Activated naive CD4-positive, alpha-beta T cell treated with anti-CD3 and anti-CD28 coated beads, Interleukin-2, amount 50 U/mL, for 24 hours (primary cell): Measurements from ENCODE around the gene SLC25A38.
"Not testable (repeated sequence)": the region's sequence is repeated elsewhere in the genome, so short reads cannot be mapped to it uniquely, and the experiment has no call there.

Experiments
- H3K27ac Mint-ChIP-seq: one replicate; pipeline ENCODE4 v1.8.0; 2021; ENCODE audit warnings: mild to moderate bottlenecking, mixed read lengths
- H3K27me3 Mint-ChIP-seq: one replicate; pipeline ENCODE4 v1.8.0; 2021; ENCODE audit warnings: mixed read lengths
- H3K36me3 Mint-ChIP-seq: one replicate; pipeline ENCODE4 v1.8.0; 2021; ENCODE audit warnings: mixed read lengths
- H3K4me1 Mint-ChIP-seq: one replicate; pipeline ENCODE4 v1.8.0; 2021; ENCODE audit warnings: mixed read lengths
- H3K4me3 Mint-ChIP-seq: one replicate; pipeline ENCODE4 v1.8.0; 2021; ENCODE audit warnings: mild to moderate bottlenecking, mixed read lengths
- H3K9me3 Mint-ChIP-seq: one replicate; pipeline ENCODE4 v1.8.0; 2021; ENCODE audit warnings: mixed read lengths

Gene SLC25A38

GRCh38 chr3:39412668-39413260, 29.6 kb downstream of the SLC25A38 start:
- Mint-ChIP-seq H3K27me3 (no peaks in the 10 kb centered on the region), H3K36me3 (peaks cover 37% of the 10 kb centered on the region), H3K27ac (peak overlapping the region; percentile 81), H3K4me3 (peak overlapping the region; percentile 62), H3K4me1 (peaks cover 45% of the 10 kb centered on the region), H3K9me3 (no peaks in the 10 kb centered on the region)

GRCh38 chr3:39413691-39414420, 30.7 kb downstream of the SLC25A38 start:
- H3K36me3 Mint-ChIP-seq = peaks cover 29% of the 10 kb centered on the region
- H3K4me3 Mint-ChIP-seq = peak overlapping the region; percentile 33
- H3K4me1 Mint-ChIP-seq = peaks cover 39% of the 10 kb centered on the region
- H3K9me3 Mint-ChIP-seq = no peaks in the 10 kb centered on the region
- H3K27me3 Mint-ChIP-seq = no peaks in the 10 kb centered on the region
- H3K27ac Mint-ChIP-seq = peak overlapping the region; percentile 81

GRCh38 chr3:39414421-39414907, 31.3 kb downstream of the SLC25A38 start:
- Mint-ChIP-seq H3K9me3 (no peaks in the 10 kb centered on the region), H3K36me3 (peaks cover 26% of the 10 kb centered on the region), H3K4me1 (peaks cover 34% of the 10 kb centered on the region), H3K27me3 (no peaks in the 10 kb centered on the region), H3K4me3 (no peak overlapping the region), H3K27ac (peak overlapping the region; percentile 81)

DNA sequence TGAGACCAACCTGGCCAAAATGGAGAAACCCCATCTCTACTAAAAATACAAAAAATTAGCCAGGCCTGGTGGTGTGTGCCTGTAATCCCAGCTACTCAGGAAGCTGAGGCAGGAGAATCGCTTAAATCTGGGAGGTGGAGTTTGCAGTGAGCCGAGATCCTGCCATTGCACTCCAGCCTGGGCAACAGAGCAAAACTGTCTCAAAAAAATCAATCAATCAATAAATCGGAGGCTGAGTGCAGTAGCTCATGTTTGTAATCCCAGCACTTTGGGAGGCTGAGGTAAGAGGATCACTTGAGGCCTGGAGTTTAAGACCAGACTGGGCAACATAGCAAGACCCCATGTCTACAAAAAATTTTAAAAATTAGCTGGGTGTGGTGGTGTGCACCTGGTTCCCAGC, 32.1 kb downstream of the SLC25A38 start:
- peaks cover 20% of the 10 kb centered on the region for H3K36me3 Mint-ChIP-seq
- H3K4me1 Mint-ChIP-seq = peaks cover 27% of the 10 kb centered on the region
- H3K27me3 Mint-ChIP-seq, H3K4me3 Mint-ChIP-seq, H3K9me3 Mint-ChIP-seq: not testable (repeated sequence)
- peak overlapping the region; percentile 81 for H3K27ac Mint-ChIP-seq

DNA sequence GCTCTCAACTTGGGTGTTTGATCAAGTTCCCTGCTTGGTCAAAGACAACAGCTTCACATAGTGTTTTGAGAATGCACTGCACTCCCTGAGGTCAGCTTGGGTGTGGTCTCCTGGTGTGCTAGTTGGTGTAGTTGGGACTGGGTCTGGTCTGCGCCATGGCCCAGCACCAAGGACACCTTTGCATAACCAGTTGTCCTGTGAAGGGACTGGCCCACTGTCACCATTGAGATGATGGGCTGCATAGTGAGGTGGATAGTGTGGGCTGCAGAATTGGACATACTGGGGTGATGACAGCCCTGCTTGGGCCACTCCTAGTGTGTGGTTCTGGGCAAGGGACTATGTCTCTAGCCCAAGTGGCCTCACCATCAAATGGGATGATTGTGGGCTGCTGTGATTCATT, 32.8 kb downstream of the SLC25A38 start:
- H3K9me3 Mint-ChIP-seq = no peaks in the 10 kb centered on the region
- H3K4me1 Mint-ChIP-seq = peaks cover 24% of the 10 kb centered on the region
- H3K27me3 Mint-ChIP-seq = no peaks in the 10 kb centered on the region
- H3K4me3 Mint-ChIP-seq = peak overlapping the region; percentile 2
- peaks cover 23% of the 10 kb centered on the region for H3K36me3 Mint-ChIP-seq
- peak overlapping the region; percentile 71 for H3K27ac Mint-ChIP-seq

DNA sequence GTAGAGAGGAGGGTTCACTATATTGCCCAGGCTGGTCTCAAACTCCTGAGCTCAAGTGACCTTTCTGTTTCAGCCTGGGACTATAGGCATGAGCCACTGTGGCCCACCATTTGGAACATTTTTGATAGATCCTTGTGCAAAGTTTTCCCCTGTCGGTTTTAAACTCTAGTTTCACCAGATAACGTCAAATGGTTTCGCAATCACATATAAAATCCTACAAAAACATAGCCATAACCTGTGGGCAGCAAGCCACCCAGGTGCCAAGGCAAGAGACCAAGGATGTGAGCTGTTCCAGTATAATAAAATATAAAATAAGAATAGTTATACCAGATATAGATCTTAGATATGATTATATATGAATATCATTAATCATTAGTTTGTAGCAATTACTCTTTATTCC, 33.8 kb downstream of the SLC25A38 start:
- not testable (repeated sequence) for H3K27me3 Mint-ChIP-seq, H3K9me3 Mint-ChIP-seq, H3K27ac Mint-ChIP-seq, H3K4me3 Mint-ChIP-seq
- Mint-ChIP-seq H3K36me3 (peaks cover 21% of the 10 kb centered on the region), H3K4me1 (peaks cover 14% of the 10 kb centered on the region)

DNA sequence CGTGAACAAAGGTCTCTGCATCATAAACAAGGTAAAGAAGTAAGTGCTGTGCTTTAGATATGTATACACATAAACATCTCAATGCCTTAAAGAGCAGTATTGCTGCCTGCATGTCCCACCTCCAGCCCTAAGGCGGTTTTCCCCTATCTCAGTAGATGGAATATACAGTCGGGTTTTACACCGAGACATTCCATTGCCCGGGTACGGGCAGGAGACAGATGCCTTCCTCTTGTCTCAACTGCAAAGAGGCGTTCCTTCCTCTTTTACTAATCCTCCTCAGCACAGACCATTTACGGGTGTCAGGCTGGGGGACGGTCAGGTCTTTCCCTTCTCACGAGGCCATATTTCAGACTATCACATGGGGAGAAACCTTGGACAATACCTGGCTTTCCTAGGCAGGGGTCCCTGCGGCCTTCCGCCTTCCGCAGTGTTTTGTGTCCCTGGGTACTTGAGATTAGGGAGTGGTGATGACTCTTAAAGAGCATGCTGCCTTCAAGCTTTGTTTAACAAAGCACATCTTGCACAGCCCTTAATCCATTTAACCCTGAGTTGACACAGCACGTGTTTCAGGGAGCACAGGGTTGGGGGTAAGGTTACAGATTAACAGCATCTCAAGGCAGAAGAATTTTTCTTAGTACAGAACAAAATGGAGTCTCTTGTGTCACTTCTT, 35.5 kb downstream of the SLC25A38 start:
- not testable (repeated sequence) for H3K4me1 Mint-ChIP-seq, H3K27ac Mint-ChIP-seq, H3K9me3 Mint-ChIP-seq, H3K4me3 Mint-ChIP-seq, H3K27me3 Mint-ChIP-seq
- H3K36me3 Mint-ChIP-seq = peaks cover 14% of the 10 kb centered on the region

- no peak overlapping the region for H3K27ac Mint-ChIP-seq
- no peak overlapping the region for H3K4me3 Mint-ChIP-seq
- no peaks in the 10 kb centered on the region for H3K27me3 Mint-ChIP-seq
- H3K4me1 Mint-ChIP-seq = peaks cover 5% of the 10 kb centered on the region
- H3K9me3 Mint-ChIP-seq = no peaks in the 10 kb centered on the region
- H3K36me3 Mint-ChIP-seq = peaks cover 13% of the 10 kb centered on the region
These were observed 36.7 kb downstream of the SLC25A38 start for GRCh38 chr3:39419742-39420315.

DNA sequence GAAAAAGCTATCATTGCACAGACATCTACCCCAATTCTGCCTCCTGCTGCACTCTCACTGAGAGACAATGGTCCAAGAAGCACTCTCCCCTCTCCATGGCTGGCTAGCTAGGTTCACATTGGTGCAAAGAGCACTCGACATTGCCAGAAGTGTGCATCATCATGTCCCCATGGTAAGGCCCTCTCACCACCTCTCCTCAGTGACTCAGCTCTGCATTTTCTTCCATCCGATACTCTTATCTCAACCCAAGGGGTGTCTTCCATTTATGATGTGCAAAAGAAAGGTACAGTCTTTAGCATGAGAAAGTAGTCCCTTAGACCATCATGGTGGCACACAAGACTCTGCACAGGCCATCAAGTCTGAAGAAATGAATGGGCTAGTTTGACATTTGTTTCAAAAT, 37.4 kb downstream of the SLC25A38 start:
- peaks cover 5% of the 10 kb centered on the region for H3K4me1 Mint-ChIP-seq
- H3K36me3 Mint-ChIP-seq = peaks cover 13% of the 10 kb centered on the region
- no peak overlapping the region for H3K27ac Mint-ChIP-seq
- H3K4me3 Mint-ChIP-seq = no peak overlapping the region
- no peaks in the 10 kb centered on the region for H3K9me3 Mint-ChIP-seq
- H3K27me3 Mint-ChIP-seq = no peaks in the 10 kb centered on the region

DNA sequence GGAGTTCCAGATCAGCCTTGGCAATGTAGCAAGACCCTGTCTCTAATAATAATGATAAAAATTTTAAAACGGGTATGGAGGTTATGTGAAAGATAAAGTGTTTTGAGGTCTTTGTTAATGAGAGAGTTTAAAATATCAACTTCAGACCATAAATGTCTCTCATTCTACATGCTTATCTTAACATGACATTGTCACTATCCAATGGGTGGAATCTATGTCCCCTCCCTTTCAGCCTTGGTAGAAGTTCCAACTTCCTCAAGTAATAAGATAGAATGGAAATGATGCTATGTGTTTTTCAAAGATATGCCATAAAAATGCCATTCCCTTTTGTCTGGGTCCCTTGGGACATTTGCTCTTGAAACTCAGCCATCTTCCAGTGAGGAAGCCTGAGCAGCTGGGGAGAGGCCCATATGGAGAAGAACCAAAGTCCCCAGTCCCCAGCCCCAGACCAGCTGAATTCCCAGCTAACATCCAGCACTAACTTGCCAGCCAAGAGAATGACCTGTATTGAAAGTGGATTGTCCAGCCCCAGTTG, 40.3 kb downstream of the SLC25A38 start:
- no peaks in the 10 kb centered on the region for H3K27me3 Mint-ChIP-seq
- no peaks in the 10 kb centered on the region for H3K9me3 Mint-ChIP-seq
- no peak overlapping the region for H3K27ac Mint-ChIP-seq
- no peaks in the 10 kb centered on the region for H3K4me1 Mint-ChIP-seq
- peaks cover 16% of the 10 kb centered on the region for H3K36me3 Mint-ChIP-seq
- no peak overlapping the region for H3K4me3 Mint-ChIP-seq

DNA sequence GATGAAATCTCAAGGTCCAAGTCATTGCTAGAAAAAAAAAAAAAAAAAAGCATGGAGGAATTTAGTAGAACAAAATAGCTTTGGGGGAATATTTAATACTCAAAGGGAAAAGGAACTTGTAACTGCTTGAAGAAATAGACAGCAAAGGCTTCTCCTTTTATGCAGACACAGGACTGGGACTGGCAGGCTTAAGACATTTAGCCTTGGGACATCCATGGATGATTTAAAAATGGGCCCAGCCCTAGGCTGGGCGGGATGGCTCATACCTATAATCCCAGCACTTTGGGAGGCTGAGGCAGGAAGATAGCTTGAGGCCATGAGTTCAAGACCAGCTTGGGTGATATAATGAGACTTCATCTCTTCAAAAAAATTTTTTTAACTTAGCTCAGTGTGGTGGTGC, 43.1 kb downstream of the SLC25A38 start:
- no peak overlapping the region for H3K4me3 Mint-ChIP-seq
- peaks cover 9% of the 10 kb centered on the region for H3K36me3 Mint-ChIP-seq
- H3K4me1 Mint-ChIP-seq = no peaks in the 10 kb centered on the region
- H3K27me3 Mint-ChIP-seq = peaks cover 4% of the 10 kb centered on the region
- H3K27ac Mint-ChIP-seq = no peak overlapping the region
- no peaks in the 10 kb centered on the region for H3K9me3 Mint-ChIP-seq

- H3K36me3 Mint-ChIP-seq = peaks cover 4% of the 10 kb centered on the region
- no peak overlapping the region for H3K27ac Mint-ChIP-seq
- no peaks in the 10 kb centered on the region for H3K9me3 Mint-ChIP-seq
- H3K4me3 Mint-ChIP-seq = no peak overlapping the region
- no peaks in the 10 kb centered on the region for H3K4me1 Mint-ChIP-seq
- peaks cover 5% of the 10 kb centered on the region for H3K27me3 Mint-ChIP-seq
These were observed 44.3 kb downstream of the SLC25A38 start for GRCh38 chr3:39427506-39427905.

DNA sequence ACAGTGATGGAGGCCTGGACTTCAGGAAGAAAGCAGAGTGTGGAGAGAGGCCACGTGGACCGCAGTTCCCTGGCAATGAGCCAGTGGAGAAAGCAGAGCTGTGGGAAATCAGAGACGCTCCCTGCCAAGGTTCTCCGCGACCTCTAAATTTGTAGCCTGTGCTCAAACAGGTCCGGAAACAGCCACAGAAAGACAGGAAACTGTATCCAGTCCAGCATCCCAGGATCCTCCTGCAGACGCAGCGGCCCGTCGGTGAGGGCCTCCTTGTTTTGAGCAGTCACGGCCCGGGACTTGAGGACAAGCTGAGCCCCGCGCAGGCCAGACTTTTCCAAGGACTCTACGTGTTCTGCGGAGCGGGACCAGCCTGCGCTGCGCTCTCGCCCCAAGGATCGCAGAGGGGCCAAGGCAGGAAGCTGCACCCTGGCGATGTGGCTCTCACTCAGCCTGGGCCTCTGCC, 45.6 kb downstream of the SLC25A38 start:
- peaks cover 5% of the 10 kb centered on the region for H3K27me3 Mint-ChIP-seq
- H3K27ac Mint-ChIP-seq = no peak overlapping the region
- no peaks in the 10 kb centered on the region for H3K9me3 Mint-ChIP-seq
- no peak overlapping the region for H3K4me3 Mint-ChIP-seq
- H3K4me1 Mint-ChIP-seq = no peaks in the 10 kb centered on the region
- H3K36me3 Mint-ChIP-seq = peaks cover 4% of the 10 kb centered on the region

DNA sequence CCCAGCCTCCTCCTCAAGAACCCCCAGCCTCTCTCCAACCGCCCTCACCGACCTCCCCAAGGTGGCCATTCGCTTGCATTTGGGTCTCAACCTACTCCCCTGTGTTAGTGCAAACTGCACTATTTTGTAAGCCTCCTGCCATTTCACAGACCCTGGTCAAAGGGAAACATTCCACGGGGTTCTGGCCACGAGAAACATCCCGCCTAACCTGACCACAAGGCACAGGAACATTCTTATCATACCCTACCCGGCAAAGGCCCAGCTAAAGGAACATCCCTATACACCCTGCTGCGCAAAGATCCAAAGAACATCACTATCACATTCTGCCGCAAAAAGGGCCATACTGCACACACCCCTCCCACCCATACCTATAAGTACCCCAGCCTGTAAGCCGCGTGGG, 46.3 kb downstream of the SLC25A38 start:
- H3K4me3 Mint-ChIP-seq = no peak overlapping the region
- H3K36me3 Mint-ChIP-seq = peaks cover 4% of the 10 kb centered on the region
- H3K27ac Mint-ChIP-seq = no peak overlapping the region
- H3K4me1 Mint-ChIP-seq = no peaks in the 10 kb centered on the region
- no peaks in the 10 kb centered on the region for H3K9me3 Mint-ChIP-seq
- peaks cover 5% of the 10 kb centered on the region for H3K27me3 Mint-ChIP-seq

GRCh38 chr3:39432342-39432741, 49.2 kb downstream of the SLC25A38 start:
- H3K9me3 Mint-ChIP-seq = no peaks in the 10 kb centered on the region
- H3K4me3 Mint-ChIP-seq = no peak overlapping the region
- H3K36me3 Mint-ChIP-seq = peaks cover 1% of the 10 kb centered on the region
- H3K4me1 Mint-ChIP-seq = no peaks in the 10 kb centered on the region
- no peak overlapping the region for H3K27ac Mint-ChIP-seq
- H3K27me3 Mint-ChIP-seq = peaks cover 5% of the 10 kb centered on the region
